Gastrocnemius medialis (tissue), 4 donors: Measurements from ENCODE around the gene NPM1. TPM values are rescaled to one million over a fixed set of nuclear protein-coding genes. Genes with fewer than 3 reads are reported as not detected.

Source experiments
- ATAC-seq, 2 donors: fragments of 150-250 bp; one replicate each; pipeline ENCODE4 v1.9.1; 2016
- DNase-seq, 2 donors: peaks; one replicate each; pipeline ENCODE4 v3.0.0-alpha.2; 2019
- H3K27ac ChIP-seq, 4 donors: fragments of 200-600 bp; sonication (generic); 1 replicate in 1 of 4; 2 replicates in 3 of 4; pipeline ENCODE4 v1.5.1; 2016 to 2018; ENCODE audit warnings: mild to moderate bottlenecking in 2 of 4, moderate library complexity in 1 of 4
- H3K27me3 ChIP-seq, 3 donors: fragments of 200-600 bp; sonication (generic) in 2 of 3; 1 replicate in 1 of 3; 2 replicates in 2 of 3; pipeline versions ENCODE4 v1.5.1 to v1.6.0; 2016 to 2019; ENCODE audit warnings: mild to moderate bottlenecking in 1 of 3, moderate library complexity in 1 of 3
- H3K36me3 ChIP-seq, 2 donors: fragments of 200-600 bp; sonication (generic) in 1 of 2; one replicate each; pipeline ENCODE4 v1.5.1; 2017 to 2018
- H3K4me1 ChIP-seq, 2 donors: fragments of 200-600 bp; sonication (generic) in 1 of 2; one replicate each; pipeline ENCODE4 v1.5.1; 2016 to 2017; ENCODE audit warnings: mild to moderate bottlenecking in 2 of 2
- H3K4me3 ChIP-seq, 4 donors: fragments of 200-600 bp; sonication (generic) in 3 of 4; 1 replicate in 1 of 4; 2 replicates in 3 of 4; pipeline ENCODE4 v1.5.1; 2016 to 2019; ENCODE audit warnings: mild to moderate bottlenecking in 2 of 4
- H3K9me3 ChIP-seq, 3 donors: fragments of 200-600 bp; sonication (generic) in 2 of 3; 1 replicate in 1 of 3; 2 replicates in 2 of 3; pipeline ENCODE4 v1.5.1; 2016 to 2019
- CTCF ChIP-seq, 5 experiments: fragments of 450-650 bp in 3 of 5; fragments of 200-600 bp in 2 of 5; sonication (generic) in 2 of 5; IDR thresholded peaks in 4 of 5; conservative IDR thresholded peaks in 1 of 5; 1 replicate in 4 of 5; 2 replicates in 1 of 5; pipeline ENCODE4 v1.5.1; 2016 to 2019; ENCODE audit warnings: antibody characterized with exemption in 5 of 5, mild to moderate bottlenecking in 3 of 5, moderate library complexity in 3 of 5
- POLR2A ChIP-seq, 2 donors: fragments of 450-650 bp; IDR thresholded peaks; one replicate each; pipeline ENCODE4 v1.6.1; 2017; ENCODE audit warnings: antibody characterized with exemption in 2 of 2, mild to moderate bottlenecking in 2 of 2, moderate library complexity in 2 of 2
- in situ Hi-C, 4 donors: fragments of 200-750 bp; cut with MboI; loops; one replicate each; pipeline versions ENCODE4 v1.15.0 to v1.8.0; 2017; ENCODE audit warnings: low sequenced_read_pairs in 4 of 4
- intact Hi-C: fragments of 100-400 bp; cut with DNase I; formaldehyde crosslinking; loops from one replicate; pipeline ENCODE4 v1.15.1; 2023; ENCODE audit warnings: low total_unique reads
- total RNA-seq, 4 donors: library from RNA; depleted of rRNA; stranded (reverse); fragments of >200 nt; gene quantifications; one replicate each; pipeline versions ENCODE4 v1.1.0 to v1.2.3, GENCODE V29; 2016

NPM1 gene
- total RNA-seq, 4 donors from 2014 or later = 277 to 651 (median 413) TPM

GRCh38 chr5:171433352-171433698, 45.7 kb downstream of the NPM1 start:
- Histone ChIP-seq H3K9me3 (no peaks in the 10 kb centered on the region), H3K4me1 (no peaks in the 10 kb centered on the region), H3K36me3 (no peaks in the 10 kb centered on the region), H3K27me3 (no peaks in the 10 kb centered on the region), H3K27ac (no peak overlapping the region), H3K4me3 (no peak overlapping the region)
- in situ Hi-C loops = no loop called here
- TF ChIP-seq POLR2A (IDR thresholded peaks at IDR 0.05) = no peak
- no peak for TF ChIP-seq CTCF (IDR thresholded peaks at IDR 0.05 in 4 of 5, conservative IDR thresholded peaks at IDR 0.05 in 1 of 5)
- ATAC-seq = no peak
- DNase-seq = no peak
- intact Hi-C loops = no loop called here

- Histone ChIP-seq H3K4me3 (no peak overlapping the region), H3K9me3 (no peaks in the 10 kb centered on the region), H3K27ac (no peak overlapping the region), H3K27me3 (no peaks in the 10 kb centered on the region), H3K4me1 (no peaks in the 10 kb centered on the region), H3K36me3 (no peaks in the 10 kb centered on the region)
- intact Hi-C loops = no loop called here
- no peak for DNase-seq
- in situ Hi-C loops = no loop called here
- no peak for ATAC-seq
- TF ChIP-seq CTCF (IDR thresholded peaks at IDR 0.05 in 4 of 5, conservative IDR thresholded peaks at IDR 0.05 in 1 of 5) (no peak), POLR2A (IDR thresholded peaks at IDR 0.05) (no peak)
Observed at GRCh38 chr5:171433982-171434676, 46.5 kb downstream of the NPM1 start.

GRCh38 chr5:171434874-171435273, 47.2 kb downstream of the NPM1 start:
- ATAC-seq (no peak), DNase-seq (no peak)
- intact Hi-C loops = no loop called here
- in situ Hi-C loops = no loop called here
- Histone ChIP-seq H3K27ac (no peak overlapping the region), H3K4me1 (no peaks in the 10 kb centered on the region), H3K9me3 (no peaks in the 10 kb centered on the region), H3K36me3 (no peaks in the 10 kb centered on the region), H3K4me3 (no peak overlapping the region), H3K27me3 (no peaks in the 10 kb centered on the region)
- TF ChIP-seq CTCF (IDR thresholded peaks at IDR 0.05 in 4 of 5, conservative IDR thresholded peaks at IDR 0.05 in 1 of 5) (no peak), POLR2A (IDR thresholded peaks at IDR 0.05) (no peak)

- Histone ChIP-seq H3K27ac (no peak overlapping the region), H3K36me3 (no peaks in the 10 kb centered on the region), H3K4me1 (no peaks in the 10 kb centered on the region), H3K9me3 (no peaks in the 10 kb centered on the region), H3K27me3 (no peaks in the 10 kb centered on the region), H3K4me3 (no peak overlapping the region)
- intact Hi-C loops = no loop called here
- TF ChIP-seq POLR2A (IDR thresholded peaks at IDR 0.05) = no peak
- TF ChIP-seq CTCF (IDR thresholded peaks at IDR 0.05 in 4 of 5, conservative IDR thresholded peaks at IDR 0.05 in 1 of 5) = no peak
- in situ Hi-C loops = no loop called here
- ATAC-seq (no peak), DNase-seq (no peak)
Observed at GRCh38 chr5:171435908-171436307, 48.3 kb downstream of the NPM1 start.

GRCh38 chr5:171436804-171437285, 49.2 kb downstream of the NPM1 start:
- Histone ChIP-seq H3K36me3 (no peaks in the 10 kb centered on the region), H3K4me3 (no peak overlapping the region), H3K9me3 (no peaks in the 10 kb centered on the region), H3K27ac (no peak overlapping the region), H3K27me3 (no peaks in the 10 kb centered on the region), H3K4me1 (no peaks in the 10 kb centered on the region)
- TF ChIP-seq CTCF (IDR thresholded peaks at IDR 0.05 in 4 of 5, conservative IDR thresholded peaks at IDR 0.05 in 1 of 5) = no peak
- TF ChIP-seq POLR2A (IDR thresholded peaks at IDR 0.05) = no peak
- intact Hi-C loops = no loop called here
- ATAC-seq = no peak
- in situ Hi-C loops = no loop called here
- no peak for DNase-seq
